SU-DHL-6 (cell line): ENCODE data around the gene ADM2.

Experiments
- H2AFZ ChIP-seq: fragments of 200-600 bp; sonication (generic); 2 replicates; pipeline ENCODE4 v1.6.1; 2014; ENCODE audit warnings: low read depth, mild to moderate bottlenecking, moderate library complexity, mixed read lengths, antibody characterized with exemption, low read length; ENCODE audit not compliant: severe bottlenecking
- H3F3A ChIP-seq: fragments of 200-600 bp; shearing (Covaris generic); 2 replicates; pipeline ENCODE4 v1.6.0; 2016; ENCODE audit warnings: antibody characterized with exemption, mild to moderate bottlenecking; ENCODE audit not compliant: insufficient read depth
- H3K27ac ChIP-seq: fragments of 200-600 bp; sonication (generic); 2 replicates; pipeline ENCODE4 v1.5.1; 2016; ENCODE audit warnings: low read depth, mild to moderate bottlenecking, low read length, moderate library complexity, mixed read lengths
- H3K27me3 ChIP-seq: fragments of 200-600 bp; sonication (generic), shearing (Covaris generic); 2 replicates; pipeline ENCODE4 v1.6.0; 2014; ENCODE audit warnings: mild to moderate bottlenecking, low read length
- H3K36me3 ChIP-seq: fragments of 200-600 bp; sonication (generic); 2 replicates; pipeline ENCODE4 v1.6.1; 2014; ENCODE audit warnings: mild to moderate bottlenecking, low read length, mixed read lengths
- H3K4me2 ChIP-seq: fragments of 300-600, 200-600 bp; shearing (Covaris generic), sonication (generic); 2 replicates; pipeline ENCODE4 v1.6.0; 2014; ENCODE audit warnings: low read length, low read depth, mild to moderate bottlenecking; ENCODE audit not compliant: poor library complexity, severe bottlenecking
- H3K4me3 ChIP-seq: fragments of 200-600 bp; sonication (generic); 2 replicates; pipeline ENCODE4 v1.5.1; 2014; ENCODE audit warnings: antibody characterized with exemption, low read length, mild to moderate bottlenecking, mixed read lengths; ENCODE audit not compliant: insufficient read depth, poor library complexity, severe bottlenecking
- H3K79me2 ChIP-seq: fragments of 200-600 bp; sonication (generic); 2 replicates; pipeline ENCODE4 v1.6.1; 2014; ENCODE audit warnings: mild to moderate bottlenecking, low read length, moderate library complexity; ENCODE audit not compliant: insufficient read depth
- H3K9ac ChIP-seq: fragments of 200-600 bp; sonication (generic); 2 replicates; pipeline ENCODE4 v1.7.0; 2014; ENCODE audit warnings: mild to moderate bottlenecking, low read length
- H3K9me2 ChIP-seq: fragments of 200-600 bp; sonication (generic); replicated peaks from 2 replicates; pipeline ENCODE4 v1.6.1; 2014; ENCODE audit warnings: low read length; ENCODE audit not compliant: insufficient read depth
- H3K9me3 ChIP-seq: fragments of 200-600 bp; sonication (generic); 2 replicates; pipeline ENCODE4 v1.6.1; 2014; ENCODE audit warnings: low read length, mixed read lengths; ENCODE audit not compliant: insufficient read depth
- H4K20me1 ChIP-seq: fragments of 200-600 bp; sonication (generic); 2 replicates; pipeline ENCODE4 v1.6.1; 2014; ENCODE audit warnings: low read depth, mild to moderate bottlenecking, antibody characterized with exemption, low read length, moderate library complexity, mixed read lengths
- CTCF ChIP-seq: fragments of 200-600 bp; sonication (generic); IDR thresholded peaks from one replicate; pipeline ENCODE4 v1.5.1; 2017; ENCODE audit warnings: antibody characterized with exemption, mild to moderate bottlenecking, low read length, moderate library complexity; ENCODE audit not compliant: insufficient read depth, poor library complexity, severe bottlenecking
- EZH2phosphoT487 ChIP-seq: fragments of 200-600 bp; sonication (generic), shearing (Covaris generic); conservative IDR thresholded peaks from 2 replicates; pipeline ENCODE4 v1.6.1; 2018; ENCODE audit warnings: mild to moderate bottlenecking, antibody characterized with exemption, low read length, moderate library complexity, mixed read lengths

The ADM2 gene

GRCh38 chr22:50489363-50490243 lies 8.3 kb downstream of the ADM2 start:
- no peaks in the 10 kb centered on the region for H3K9me2 ChIP-seq
- H3K27ac ChIP-seq = no peak overlapping the region
- H3K27me3 ChIP-seq = no peaks in the 10 kb centered on the region
- H4K20me1 ChIP-seq = no peaks in the 10 kb centered on the region
- H3K4me2 ChIP-seq = no peak overlapping the region
- TF ChIP-seq CTCF (no peak), EZH2phosphoT487 (no peak)
- H3K79me2 ChIP-seq = no peaks in the 10 kb centered on the region
- H3K36me3 ChIP-seq = no peaks in the 10 kb centered on the region
- H2AFZ ChIP-seq = no peak overlapping the region
- peaks cover 7% of the 10 kb centered on the region; the same call in 1 of the 2 replicates for H3F3A ChIP-seq
- H3K4me3 ChIP-seq = no peak overlapping the region
- H3K9ac ChIP-seq = no peak overlapping the region
- no peaks in the 10 kb centered on the region for H3K9me3 ChIP-seq

- H3K9me3 ChIP-seq = no peaks in the 10 kb centered on the region
- no peaks in the 10 kb centered on the region for H3K27me3 ChIP-seq
- no peaks in the 10 kb centered on the region for H3K36me3 ChIP-seq
- 0 out of 2 replicates have a peak, but pooled peaks cover 4% of the 10 kb centered on the region for H3F3A ChIP-seq
- no peaks in the 10 kb centered on the region for H3K79me2 ChIP-seq
- no peaks in the 10 kb centered on the region for H3K9me2 ChIP-seq
- no peak overlapping the region for H2AFZ ChIP-seq
- H3K27ac ChIP-seq = no peak overlapping the region
- H3K4me3 ChIP-seq = no peak overlapping the region
- TF ChIP-seq CTCF (no peak), EZH2phosphoT487 (no peak)
- H3K4me2 ChIP-seq = no peak overlapping the region
- no peak overlapping the region for H3K9ac ChIP-seq
- H4K20me1 ChIP-seq = no peaks in the 10 kb centered on the region
These were observed 9.4 kb downstream of the ADM2 start for GRCh38 chr22:50490531-50491308.

- H3K9ac ChIP-seq = no peak overlapping the region
- no peak overlapping the region for H3K4me3 ChIP-seq
- no peaks in the 10 kb centered on the region for H3K36me3 ChIP-seq
- H3K27me3 ChIP-seq = no peaks in the 10 kb centered on the region
- H3K9me2 ChIP-seq = no peaks in the 10 kb centered on the region
- H2AFZ ChIP-seq = no peak overlapping the region
- H3K79me2 ChIP-seq = no peaks in the 10 kb centered on the region
- no peaks in the 10 kb centered on the region for H3K9me3 ChIP-seq
- no peak overlapping the region for H3K4me2 ChIP-seq
- H3K27ac ChIP-seq = no peak overlapping the region
- no peaks in the 10 kb centered on the region for H4K20me1 ChIP-seq
- TF ChIP-seq EZH2phosphoT487 (no peak), CTCF (no peak)
- H3F3A ChIP-seq = no peaks in the 10 kb centered on the region
These were observed 15.8 kb downstream of the ADM2 start for GRCh38 chr22:50497093-50497492.
